ENCODE measurements around the gene LMBR1.

LMBR1 gene

DNA sequence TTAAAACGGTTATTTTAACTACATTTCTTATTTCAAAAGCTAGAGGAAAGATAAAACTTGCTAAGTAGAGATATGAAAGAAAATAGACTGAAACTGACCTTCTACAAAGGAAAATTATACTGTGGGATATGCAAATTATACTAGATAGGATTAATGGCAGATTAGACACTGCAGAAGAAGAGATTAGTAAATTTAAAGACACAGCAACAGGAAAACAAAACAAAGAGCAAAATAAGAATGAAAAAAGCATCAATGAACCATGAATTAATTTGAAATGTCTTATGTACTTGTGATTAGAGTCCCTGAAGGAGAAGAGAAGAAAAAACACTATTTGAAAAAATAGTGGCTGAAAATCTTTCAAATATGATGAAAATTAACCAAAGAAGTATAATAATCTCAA, 200.1 kb downstream of the LMBR1 start:
- DNase-seq (ENCODE audit: low read depth in 2 of 2): no peak

DNA sequence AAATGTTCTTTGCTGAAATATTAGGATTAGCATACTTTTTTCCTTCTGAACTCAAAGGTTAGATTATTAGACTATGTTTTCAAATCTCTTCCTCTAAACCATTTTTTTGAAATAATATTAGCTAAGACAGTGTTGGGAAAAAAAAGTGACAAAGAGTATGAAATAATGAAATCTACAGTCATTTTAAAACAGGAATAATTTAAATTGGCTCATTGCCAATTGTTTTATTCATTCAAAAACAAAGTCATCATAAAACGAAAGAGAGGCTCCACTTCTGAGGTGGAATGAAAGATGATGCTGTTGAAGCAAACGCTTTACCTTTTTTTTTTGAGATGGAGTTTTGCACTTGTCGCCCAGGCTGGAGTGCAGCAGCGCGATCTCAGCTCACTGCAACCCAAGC, 201.2 kb downstream of the LMBR1 start:
- no peak for DNase-seq (ENCODE audit: low read depth in 2 of 2)

DNA sequence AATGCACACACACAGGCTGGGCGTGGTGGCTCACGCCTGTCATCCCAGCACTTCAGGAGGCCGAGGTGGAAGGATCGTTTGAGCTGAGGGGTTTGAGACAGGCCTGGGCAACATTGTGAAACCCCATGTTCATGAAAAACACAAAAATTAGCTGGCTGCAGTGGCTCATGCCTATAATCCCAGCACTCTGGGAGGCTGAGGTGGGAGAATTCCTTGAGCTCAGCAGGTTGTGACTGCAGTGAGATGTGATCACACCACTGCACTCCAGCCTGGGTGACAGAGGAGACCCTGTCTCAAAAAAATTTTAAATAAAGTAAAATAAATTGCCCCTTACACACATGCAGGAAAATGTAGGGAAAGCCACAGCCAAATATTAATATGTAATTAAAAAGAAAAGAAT, 208.3 kb downstream of the LMBR1 start:
- no peak for DNase-seq (ENCODE audit: low read depth in 2 of 2)

DNA sequence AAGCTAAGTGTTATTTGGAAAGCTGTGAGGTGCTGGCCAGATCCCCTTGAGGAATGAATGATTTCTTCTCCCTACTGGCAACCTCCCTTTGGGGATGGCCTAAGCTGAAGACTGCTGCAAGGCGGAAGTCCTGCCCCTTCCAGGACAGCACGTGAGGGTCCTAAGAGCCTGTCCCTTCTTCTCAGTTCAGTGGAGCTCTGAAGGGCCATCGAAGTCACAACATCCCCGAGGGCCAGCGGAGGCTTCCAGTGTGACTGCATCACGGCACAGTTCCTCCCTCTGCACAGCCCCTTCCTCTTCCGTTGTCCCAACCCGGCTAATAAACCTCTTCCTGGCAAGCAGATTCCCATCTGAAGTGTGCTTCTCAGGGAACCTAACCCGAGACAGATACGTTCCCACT, 208.7 kb downstream of the LMBR1 start:
- DNase-seq (ENCODE audit: low read depth in 2 of 2): no peak

DNA sequence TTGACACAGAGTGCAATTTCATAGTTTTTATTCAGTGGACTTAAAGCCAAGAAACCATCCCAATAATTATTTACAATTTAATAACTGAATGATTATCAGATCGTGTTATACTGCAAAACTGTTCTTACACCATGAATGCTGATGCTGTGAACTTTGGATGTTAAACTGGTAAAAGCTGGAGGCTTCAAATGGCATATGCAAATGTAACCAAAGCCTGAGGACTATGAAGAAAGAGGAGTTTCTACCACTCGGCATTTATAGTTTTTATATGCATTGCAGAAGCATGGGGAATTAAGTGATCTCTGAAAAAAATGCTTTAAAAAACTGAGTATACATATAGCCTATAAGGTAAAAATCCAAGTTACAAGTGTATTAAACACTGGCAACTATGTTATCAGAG, 210.1 kb downstream of the LMBR1 start:
- no peak for DNase-seq (ENCODE audit: low read depth in 2 of 2)

DNA sequence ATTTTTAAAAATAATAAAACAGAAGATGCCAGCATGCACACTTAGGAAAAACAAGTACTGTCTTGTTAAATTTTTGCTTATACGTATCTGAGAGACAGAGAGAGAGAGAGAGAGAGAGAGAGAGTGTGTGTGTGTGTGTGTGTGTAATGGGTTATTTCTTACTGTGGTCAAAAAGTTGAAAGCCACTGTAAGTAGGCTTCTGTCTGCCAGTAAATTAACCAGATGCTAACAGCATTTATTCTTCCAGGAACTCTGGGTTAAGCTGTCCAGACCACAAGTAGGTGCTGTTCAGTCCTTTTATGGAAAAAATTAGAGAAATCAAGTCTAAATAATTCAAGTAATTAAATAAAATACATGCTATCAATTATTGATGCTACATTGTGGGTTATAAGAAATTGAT, 212.7 kb downstream of the LMBR1 start:
- DNase-seq (ENCODE audit: low read depth in 2 of 2): no peak

DNA sequence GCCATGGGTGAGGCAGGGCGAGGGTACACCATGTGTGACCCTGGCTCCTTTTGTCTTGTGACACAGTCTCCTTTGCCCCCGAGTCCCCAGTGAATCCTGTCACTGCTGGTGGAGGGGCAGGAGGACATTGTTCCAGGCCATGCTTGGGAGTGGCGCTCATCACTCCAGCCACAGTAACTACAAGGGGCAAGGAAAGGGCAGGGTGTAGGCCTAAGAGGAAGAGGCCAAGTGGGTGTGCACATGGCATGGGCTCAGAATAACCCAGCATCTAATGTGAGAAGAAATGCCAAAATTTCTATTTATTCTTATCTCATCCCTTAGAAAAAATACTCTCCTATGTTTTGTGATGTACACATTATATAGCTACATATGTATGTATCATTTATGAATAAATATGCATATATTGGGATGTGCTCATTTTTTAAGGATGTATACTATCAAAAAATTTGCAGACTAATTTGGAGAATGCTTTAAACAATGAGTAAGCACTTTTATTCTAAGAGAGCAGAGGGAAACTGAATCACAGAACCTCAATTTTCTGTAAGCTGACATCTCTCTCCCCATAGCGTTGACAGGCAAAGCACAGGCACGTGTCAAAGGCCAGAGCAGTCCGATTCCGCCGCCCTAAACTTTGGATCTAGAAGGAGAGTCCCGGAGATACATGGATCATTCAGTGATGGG, 215.5 kb downstream of the LMBR1 start:
- DNase-seq (ENCODE audit: low read depth in 2 of 2): no peak

DNA sequence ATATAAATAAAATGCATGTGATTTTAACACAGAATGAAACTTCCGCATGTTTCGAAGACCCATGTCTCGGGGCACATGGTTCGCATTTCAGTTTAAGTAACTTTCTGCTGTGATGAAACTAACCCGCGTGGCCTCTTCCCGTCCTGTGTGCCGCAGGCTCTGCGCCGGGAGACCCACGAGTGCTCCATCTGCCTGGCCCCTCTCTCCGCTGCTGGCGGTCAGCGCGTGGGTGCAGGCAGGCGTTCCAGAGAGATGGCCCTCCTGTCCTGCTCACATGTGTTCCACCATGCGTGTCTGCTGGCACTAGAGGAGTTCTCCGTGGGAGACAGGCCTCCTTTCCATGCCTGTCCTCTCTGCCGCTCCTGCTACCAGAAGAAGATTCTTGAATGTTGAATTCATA, 216.7 kb downstream of the LMBR1 start:
- no peak for DNase-seq (ENCODE audit: low read depth in 2 of 2)

DNA sequence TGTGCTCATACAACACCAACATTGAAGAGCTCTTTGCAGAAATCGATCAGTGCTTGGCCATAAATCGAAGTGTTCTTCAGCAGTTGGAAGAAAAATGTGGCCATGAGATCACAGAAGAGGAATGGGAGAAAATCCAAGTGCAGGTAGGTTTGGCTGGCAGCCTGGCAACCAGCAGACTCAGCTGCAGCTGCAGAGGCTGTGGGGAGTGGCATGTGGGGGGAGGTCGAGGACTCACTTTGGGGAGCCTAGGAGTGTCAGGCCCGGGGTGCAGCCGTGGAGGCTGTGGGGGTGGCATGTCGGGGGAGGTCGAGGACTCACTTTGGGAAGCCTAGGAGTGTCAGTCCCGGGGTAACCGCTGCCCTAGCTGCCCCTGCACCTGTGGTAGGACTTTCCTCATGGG, 217.3 kb downstream of the LMBR1 start:
- no peak for DNase-seq (ENCODE audit: low read depth in 2 of 2)

DNA sequence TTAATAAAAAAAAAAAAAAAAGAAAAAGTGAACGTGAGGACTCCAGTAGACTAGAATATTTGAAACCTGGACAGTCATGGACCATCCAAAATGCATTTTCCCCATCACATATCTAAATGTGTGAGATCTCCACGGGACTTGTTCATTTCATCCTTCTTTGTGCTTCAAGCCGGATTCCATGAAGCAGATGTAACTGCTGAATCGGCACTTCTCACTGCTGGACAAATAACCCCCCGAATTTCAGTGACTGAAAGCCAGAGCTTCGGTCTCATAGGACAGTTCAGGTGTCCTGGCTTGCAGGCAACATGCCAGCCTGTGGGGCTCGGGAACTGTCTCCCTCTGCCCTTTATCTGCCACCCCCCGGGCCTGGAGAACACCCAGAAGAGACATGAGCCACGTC, 219.1 kb downstream of the LMBR1 start:
- DNase-seq (ENCODE audit: low read depth in 2 of 2): no peak

DNA sequence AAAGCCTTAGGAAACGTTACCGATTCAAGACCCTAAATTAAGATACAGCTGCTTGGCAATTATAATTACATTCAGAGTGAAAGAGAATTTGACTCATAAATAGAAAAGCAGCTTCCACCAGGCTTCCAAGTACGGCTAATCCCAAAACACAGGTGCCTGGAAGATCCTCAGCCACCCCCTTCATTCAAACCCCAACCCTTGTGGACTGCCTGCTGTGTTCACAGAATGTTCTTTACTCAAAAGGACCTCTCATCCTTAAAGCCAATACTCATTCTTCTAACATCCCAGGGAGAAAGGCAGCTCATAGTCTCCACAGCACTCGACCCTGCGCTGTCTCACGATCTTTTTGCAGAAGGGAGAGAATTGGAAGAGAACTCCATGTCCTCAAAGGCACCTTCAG, 219.5 kb downstream of the LMBR1 start:
- DNase-seq (ENCODE audit: low read depth in 2 of 2): no peak

DNA sequence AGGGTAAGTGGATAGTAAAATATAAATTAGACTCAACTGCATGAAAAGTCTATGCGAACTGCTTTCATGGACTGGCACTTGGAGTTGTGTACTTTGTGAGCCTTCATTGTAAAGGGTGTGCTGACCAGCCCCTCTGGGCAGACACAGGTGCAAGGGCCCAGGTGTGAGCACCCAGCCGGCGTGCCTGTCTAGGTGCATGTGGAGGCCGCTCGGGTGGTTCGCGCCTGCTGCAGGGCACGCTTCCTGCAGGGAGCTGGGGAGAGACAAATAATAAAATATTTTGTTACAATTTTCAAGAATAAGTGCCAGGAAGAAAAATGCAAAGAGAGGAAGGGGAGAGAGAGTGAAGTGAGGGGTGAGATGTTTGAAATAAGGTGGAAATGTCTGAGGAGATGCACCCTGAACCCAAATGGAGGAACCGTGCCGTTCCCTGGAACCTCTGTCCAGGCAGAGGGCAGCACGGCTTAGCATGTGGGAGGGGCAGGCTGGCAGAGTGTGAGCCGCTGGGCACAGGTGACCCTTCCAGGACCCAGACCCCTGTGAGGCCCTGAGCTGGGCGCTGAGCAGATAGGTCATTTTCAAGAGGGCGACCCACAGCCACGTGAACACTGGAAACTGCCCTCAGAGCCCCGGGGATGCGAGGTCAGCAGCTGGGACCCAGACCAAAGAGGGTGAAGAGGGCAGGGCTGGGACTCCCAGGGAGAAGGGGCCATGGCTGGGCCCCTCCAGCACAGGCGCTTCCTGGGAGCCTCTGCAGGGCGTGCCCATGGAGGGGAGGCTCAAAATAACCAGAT, 223.8 kb downstream of the LMBR1 start:
- DNase-seq (ENCODE audit: low read depth in 2 of 2): no peak

DNA sequence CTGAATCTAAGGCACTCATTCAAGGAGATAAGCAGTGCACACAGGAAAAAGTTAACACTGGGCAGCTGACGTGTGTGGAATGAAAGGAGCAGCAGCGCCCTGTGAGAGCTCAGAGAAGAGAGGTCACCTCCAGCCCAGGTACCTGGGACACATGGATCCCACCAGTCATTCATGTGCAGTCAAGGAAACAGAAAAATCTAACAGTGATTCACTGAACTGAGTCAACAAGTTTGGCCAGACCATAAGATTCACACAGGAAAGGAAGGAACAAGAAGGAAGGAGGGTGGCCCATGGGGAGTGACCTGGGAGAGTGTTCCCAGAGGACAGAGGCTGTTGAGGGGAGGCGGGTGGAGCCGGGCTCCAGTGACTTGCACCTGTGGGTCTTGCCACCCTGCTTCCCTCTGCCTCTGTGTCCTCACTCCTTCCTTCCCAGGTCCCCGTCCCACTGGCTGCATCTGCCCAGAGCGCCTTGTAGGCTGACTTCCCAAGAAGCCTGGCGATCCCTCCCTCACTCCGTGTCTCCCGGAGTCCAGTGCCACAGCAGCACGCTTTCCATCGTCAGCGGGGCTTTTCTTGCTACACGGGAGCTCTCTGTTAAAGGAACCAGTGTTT, 224.7 kb downstream of the LMBR1 start:
- DNase-seq (ENCODE audit: low read depth in 2 of 2): no peak

DNA sequence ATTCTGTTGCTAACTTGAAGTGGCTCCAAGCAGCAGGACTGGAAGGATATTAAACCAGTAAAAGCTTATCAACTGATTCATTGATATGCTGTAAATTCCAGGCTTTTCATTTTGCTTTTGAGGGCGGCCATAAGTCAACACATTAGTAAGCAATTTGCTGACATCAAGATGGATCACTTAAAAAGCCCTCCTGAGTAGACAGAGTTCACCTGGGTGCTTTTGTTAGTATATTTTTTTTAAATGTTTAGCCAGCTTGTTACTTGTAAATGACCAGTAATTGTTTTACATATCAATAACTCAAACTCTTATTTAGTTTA, 225.9 kb downstream of the LMBR1 start:
- no peak for DNase-seq (ENCODE audit: low read depth in 2 of 2)

DNA sequence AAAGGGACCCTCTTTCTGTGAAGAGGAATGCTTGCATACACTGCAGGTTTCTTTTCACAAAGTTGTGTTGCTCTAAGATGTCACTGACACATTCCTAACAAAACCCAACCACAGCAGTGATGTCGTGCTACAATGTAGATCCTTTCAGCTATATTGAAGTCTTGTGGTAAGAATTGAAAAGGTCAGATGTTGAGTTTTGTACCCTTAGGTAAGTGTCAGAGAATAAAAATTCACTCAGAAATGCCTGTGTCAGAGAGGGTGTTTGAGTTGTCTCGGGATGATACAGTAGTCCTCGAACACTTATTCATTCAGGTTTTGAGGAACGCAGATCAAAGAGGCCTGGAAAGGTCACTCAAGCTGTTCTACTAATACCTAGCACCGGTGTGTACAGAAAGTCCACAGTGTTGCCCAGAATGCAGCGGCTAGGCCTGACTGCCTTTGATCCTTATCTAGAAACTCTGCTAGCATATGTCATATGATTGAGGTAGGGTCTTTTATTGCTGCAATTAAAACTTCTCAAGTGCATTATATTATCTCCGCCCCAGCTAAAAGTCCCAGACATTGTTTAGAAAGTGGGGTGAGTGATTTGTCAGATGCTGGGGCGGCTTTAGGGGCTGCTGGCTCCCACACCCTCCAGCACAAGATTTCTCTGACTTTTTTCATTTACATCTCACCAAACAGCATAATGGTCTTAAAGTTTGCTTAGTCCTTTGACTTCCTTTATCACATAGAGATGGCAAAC, 226.4 kb downstream of the LMBR1 start:
- DNase-seq (ENCODE audit: low read depth in 2 of 2): no peak

DNA sequence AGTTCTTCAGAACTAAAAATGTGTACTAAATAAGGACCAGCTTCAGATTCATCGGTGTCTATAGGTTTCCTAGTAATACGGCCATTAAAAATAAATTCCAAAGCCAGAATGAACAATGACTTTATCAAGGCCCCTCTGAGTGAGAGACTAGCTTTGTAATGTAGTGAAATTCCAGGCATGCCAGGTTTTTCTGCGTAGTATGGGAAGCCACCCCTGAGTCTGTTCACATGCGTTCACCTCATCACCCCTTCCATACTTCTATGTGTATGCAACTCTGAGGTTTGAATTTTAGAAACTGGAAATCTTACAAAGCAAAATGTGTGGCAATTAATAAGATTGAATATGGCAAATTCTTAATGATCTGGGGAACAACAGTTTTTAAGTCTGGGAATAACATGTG, 227.9 kb downstream of the LMBR1 start:
- DNase-seq (ENCODE audit: low read depth in 2 of 2): no peak

DNA sequence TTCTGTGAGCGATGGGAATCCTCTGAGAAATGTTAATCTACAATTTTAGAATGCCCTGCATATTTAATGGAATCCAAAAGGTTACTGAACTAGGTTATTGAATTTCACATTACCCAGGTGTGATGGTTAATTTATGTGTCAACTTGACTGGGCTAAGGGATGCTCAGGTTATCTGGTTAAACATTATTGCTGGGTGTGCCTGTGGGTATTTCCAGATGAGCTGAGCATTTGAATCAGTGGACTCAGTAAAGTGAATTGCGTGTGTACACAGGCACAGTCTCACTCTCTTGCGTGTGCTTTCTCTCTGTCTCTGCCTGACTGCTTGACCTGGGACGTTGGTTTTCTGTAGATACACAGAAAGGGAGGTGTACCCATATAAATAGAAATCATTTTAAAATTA, 230.7 kb downstream of the LMBR1 start:
- DNase-seq (ENCODE audit: low read depth in 2 of 2): no peak

DNA sequence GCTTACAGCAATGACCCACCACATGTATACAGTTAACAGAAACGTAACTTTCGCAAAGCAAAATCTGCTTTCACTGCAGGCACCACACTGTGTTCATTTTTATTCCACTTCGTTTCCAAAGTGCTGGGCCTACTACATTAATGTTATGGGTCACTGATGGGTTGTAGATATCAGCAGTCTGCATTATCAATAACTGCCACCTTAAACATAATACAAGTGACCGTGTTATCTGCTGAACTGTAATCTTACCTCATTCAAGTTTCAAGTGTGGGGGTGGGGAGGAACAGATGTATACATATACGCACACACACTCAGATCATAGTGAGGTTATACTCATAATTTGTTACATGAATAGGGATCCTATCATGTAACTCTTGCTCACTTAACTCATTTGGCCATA, 231.3 kb downstream of the LMBR1 start:
- DNase-seq (ENCODE audit: low read depth in 2 of 2): no peak

DNA sequence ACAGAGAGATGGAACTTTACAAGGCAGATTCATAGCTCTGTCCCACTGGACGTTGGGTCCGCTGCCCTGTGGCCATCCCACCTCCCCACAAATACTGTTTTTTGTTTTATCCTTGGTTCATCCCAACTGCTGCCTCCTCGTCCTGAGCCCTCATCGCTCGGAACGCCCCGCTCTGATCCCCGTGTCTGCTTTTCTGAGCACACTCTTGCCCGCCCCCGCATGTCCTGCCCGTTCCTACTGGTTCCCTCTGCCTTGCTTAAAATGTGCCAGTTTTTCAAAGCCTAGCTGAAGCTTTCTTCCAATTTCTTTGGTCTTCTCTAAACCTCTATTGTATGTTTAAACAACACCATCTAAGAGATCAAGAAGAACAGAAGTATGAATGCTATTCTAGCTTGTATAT, 233.0 kb downstream of the LMBR1 start:
- no peak for DNase-seq (ENCODE audit: low read depth in 2 of 2)

DNA sequence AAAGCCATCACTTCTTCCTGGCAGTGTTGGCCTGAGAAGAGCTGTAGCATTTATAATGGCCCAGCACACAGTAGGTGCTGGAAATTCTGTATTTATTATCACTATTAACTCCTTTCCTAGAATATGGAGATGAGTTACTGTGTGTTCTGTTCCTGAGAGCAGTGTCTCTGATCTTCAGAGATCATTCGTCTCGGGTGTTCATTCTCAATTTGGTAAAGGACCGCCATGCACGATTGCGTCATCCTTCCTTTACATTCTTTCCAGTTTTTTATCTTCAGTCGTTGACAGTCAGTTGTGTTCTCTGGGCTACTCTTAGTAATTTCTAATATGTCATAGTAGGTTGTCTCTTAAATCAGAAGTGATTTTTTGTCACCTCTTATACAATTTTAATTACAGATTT, 233.8 kb downstream of the LMBR1 start:
- DNase-seq (ENCODE audit: low read depth in 2 of 2): no peak

DNA sequence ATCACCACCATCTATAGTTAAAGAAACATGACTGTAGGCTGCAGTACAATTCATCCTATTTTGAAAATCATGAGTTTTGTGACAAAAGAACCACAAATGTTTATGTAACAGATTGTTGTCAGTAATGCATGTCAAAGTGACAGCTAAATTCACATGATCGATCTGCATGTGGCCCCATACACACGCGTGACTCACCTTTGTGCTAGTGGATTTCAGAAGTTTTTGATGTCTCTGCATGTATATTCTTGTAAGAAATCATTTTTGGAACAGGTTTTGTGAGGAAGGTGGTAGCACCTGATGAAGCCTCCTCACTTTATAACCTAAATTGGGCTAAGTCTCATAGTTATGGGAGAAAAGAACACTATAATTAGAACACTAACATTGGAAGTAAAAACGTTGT, 235.3 kb downstream of the LMBR1 start:
- no peak for DNase-seq (ENCODE audit: low read depth in 2 of 2)

DNA sequence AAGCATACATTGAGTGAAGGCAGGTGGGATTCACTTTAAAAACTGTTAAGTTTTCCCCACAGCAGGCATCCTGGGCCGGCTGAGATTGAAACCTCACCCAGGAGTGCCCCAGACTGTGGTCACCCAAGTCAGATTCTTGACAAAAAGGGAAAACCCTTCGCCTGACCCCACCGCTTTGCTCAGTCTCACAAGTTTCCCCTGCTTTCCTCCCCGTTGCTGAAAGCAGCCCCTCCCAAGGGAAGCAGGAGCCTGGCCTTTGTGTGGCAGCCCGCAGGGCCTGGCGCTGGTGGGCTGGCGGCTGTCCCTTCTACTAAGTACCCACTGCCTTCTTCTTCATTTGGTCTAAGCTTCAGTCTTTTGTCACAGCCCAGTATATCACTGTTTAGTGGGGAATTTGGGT, 236.4 kb downstream of the LMBR1 start:
- DNase-seq (ENCODE audit: low read depth in 2 of 2): no peak

DNA sequence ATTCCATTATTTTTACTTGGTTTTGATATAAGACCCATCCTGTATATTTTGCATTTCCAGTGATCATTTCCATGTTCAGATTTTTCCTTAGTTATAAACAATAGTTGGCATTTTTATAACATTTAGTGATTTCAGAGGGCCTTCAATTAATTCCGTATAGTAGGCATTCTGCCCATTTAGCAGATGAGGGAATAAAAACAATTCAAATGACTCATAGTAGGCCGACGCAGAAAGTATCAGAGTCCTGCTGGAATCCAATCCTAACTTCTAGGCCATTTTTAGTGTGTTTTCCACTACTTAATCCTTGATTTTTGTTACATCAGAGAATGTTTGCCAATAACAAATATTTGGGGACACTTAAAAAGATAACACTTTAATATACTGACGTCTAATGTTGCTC, 237.0 kb downstream of the LMBR1 start:
- no peak for DNase-seq (ENCODE audit: low read depth in 2 of 2)

Measured in stimulated activated CD8-positive, alpha-beta memory T cell treated with anti-CD3 and anti-CD28 coated beads, Interleukin-15, amount 100 ng/mL, for 4 hours (primary cell).